Activated CD4-positive, alpha-beta T cell treated with anti-CD3 and anti-CD28 coated beads, Interleukin-10, Interleukin-2, amounts not matched to agents 100 ng/mL and 50 ng/mL, durations not matched to agents 16 hours and 8 hours (primary cell): ENCODE results near the gene YWHAQ.
"Not testable (repeated sequence)": the region's sequence is repeated elsewhere in the genome, so short reads cannot be mapped to it uniquely, and the experiment has no call there.

Experiments
- DNase-seq: peaks from one replicate; pipeline ENCODE4 v3.0.0-alpha.2; 2020

The YWHAQ gene

GRCh38 chr2:9630117-9630735 lies 571 bp downstream of the YWHAQ start:
- DNase-seq: peak; percentile 80

GRCh38 chr2:9629222-9630116 lies 1.3 kb downstream of the YWHAQ start:
- DNase-seq: no peak

GRCh38 chr2:9627310-9627709 lies 3.5 kb downstream of the YWHAQ start:
- peak; percentile 68 for DNase-seq

- DNase-seq: no peak
Measured at GRCh38 chr2:9623151-9623550, 7.6 kb downstream of the YWHAQ start.

GRCh38 chr2:9621655-9622054 lies 9.1 kb downstream of the YWHAQ start:
- DNase-seq: not testable (repeated sequence)

- DNase-seq: peak; percentile 29
Measured at GRCh38 chr2:9618410-9618809, 12.4 kb downstream of the YWHAQ start.

- no peak for DNase-seq
Measured at GRCh38 chr2:9617749-9618148, 13.0 kb downstream of the YWHAQ start.

GRCh38 chr2:9617296-9617695 lies 13.5 kb downstream of the YWHAQ start:
- no peak for DNase-seq

- DNase-seq: no peak
Measured at GRCh38 chr2:9614562-9614961, 16.2 kb downstream of the YWHAQ start.

GRCh38 chr2:9613291-9613690 lies 17.5 kb downstream of the YWHAQ start:
- DNase-seq: no peak

GRCh38 chr2:9611549-9611912 lies 19.3 kb downstream of the YWHAQ start:
- not testable (repeated sequence) for DNase-seq

GRCh38 chr2:9610781-9611548 lies 19.8 kb downstream of the YWHAQ start:
- DNase-seq: no peak

GRCh38 chr2:9608491-9608890 lies 22.3 kb downstream of the YWHAQ start:
- not testable (repeated sequence) for DNase-seq

GRCh38 chr2:9602412-9602811 lies 28.4 kb downstream of the YWHAQ start:
- no peak for DNase-seq

GRCh38 chr2:9601397-9601796 lies 29.4 kb downstream of the YWHAQ start:
- DNase-seq: no peak

- no peak for DNase-seq
Measured at GRCh38 chr2:9599430-9599829, 31.4 kb downstream of the YWHAQ start.

GRCh38 chr2:9596621-9597311 lies 34.0 kb downstream of the YWHAQ start:
- DNase-seq: no peak

GRCh38 chr2:9595746-9596145 lies 35.1 kb downstream of the YWHAQ start:
- DNase-seq: no peak

- DNase-seq: not testable (repeated sequence)
Measured at GRCh38 chr2:9595256-9595655, 35.5 kb downstream of the YWHAQ start.

- peak; percentile 80 for DNase-seq
Measured at GRCh38 chr2:9594366-9595054, 36.3 kb downstream of the YWHAQ start.

GRCh38 chr2:9593925-9594324 lies 36.9 kb downstream of the YWHAQ start:
- peak; percentile 34 for DNase-seq

GRCh38 chr2:9592699-9593098 lies 38.1 kb downstream of the YWHAQ start:
- no peak for DNase-seq
